WI38 (cell line): Measurements from ENCODE around the gene CLCN6.

Experiments
- H3K4me3 ChIP-seq: 2 replicates; pipeline ENCODE4 v1.5.1; 2011; ENCODE audit warnings: low read depth, mild to moderate bottlenecking, control low read depth, low read length
- CTCF ChIP-seq: IDR thresholded peaks from 2 replicates; pipeline ENCODE4 v1.5.1; 2012; ENCODE audit warnings: low read depth, mild to moderate bottlenecking, control low read depth, low read length

Gene CLCN6

GRCh38 chr1:11784993-11785769, 20.8 kb upstream of the CLCN6 start:
- 0 out of 2 replicates have a peak overlapping the region, but pooled peaks have one; percentile 16 for H3K4me3 ChIP-seq
- TF ChIP-seq CTCF = peak; percentile 91

- no peak for TF ChIP-seq CTCF
- no peak overlapping the region for H3K4me3 ChIP-seq
These were observed 19.8 kb upstream of the CLCN6 start for GRCh38 chr1:11786168-11786567.

- no peak for TF ChIP-seq CTCF
- H3K4me3 ChIP-seq = no peak overlapping the region
These were observed 18.7 kb upstream of the CLCN6 start for GRCh38 chr1:11787251-11787803.

- no peak for TF ChIP-seq CTCF
These were observed 18.1 kb upstream of the CLCN6 start for GRCh38 chr1:11787804-11788436.

GRCh38 chr1:11788549-11789053, 17.4 kb upstream of the CLCN6 start:
- no peak overlapping the region for H3K4me3 ChIP-seq
- no peak for TF ChIP-seq CTCF

More at GRCh38 chr1:11787804-11788436, 18.1 kb upstream of the CLCN6 start:
- H3K4me3 ChIP-seq = no peak overlapping the region

- no peak for TF ChIP-seq CTCF
- H3K4me3 ChIP-seq = no peak overlapping the region
These were observed 16.6 kb upstream of the CLCN6 start for GRCh38 chr1:11789126-11790067.
